SIG-M5 treated with dmso at 0.1 percent for 504 hours (cell line): ENCODE results near the gene RPL23.

Experiments
- DNase-seq: peaks from one replicate; lab custom pipeline; 2025; ENCODE audit not compliant: unreplicated experiment; lab: John Stamatoyannopoulos, UW

Gene RPL23

GRCh38 chr17:38853292-38854219 lies at the start of gene RPL23:
Gene RPL23 (minus strand): TSS chr17:38853721. CDS start chr17:38853710, 11 bp downstream.
- DNase-seq: peak; percentile 98

- DNase-seq: peak; percentile 95
Measured at GRCh38 chr17:38900978-38901656, 47.6 kb upstream of the RPL23 start.

- no peak for DNase-seq
Measured at GRCh38 chr17:38899421-38899820, 45.9 kb upstream of the RPL23 start.

GRCh38 chr17:38898812-38899348 lies 45.4 kb upstream of the RPL23 start:
- peak; percentile 68 for DNase-seq

GRCh38 chr17:38898291-38898679 lies 44.8 kb upstream of the RPL23 start:
- DNase-seq: no peak

- no peak for DNase-seq
Measured at GRCh38 chr17:38897671-38898290, 44.3 kb upstream of the RPL23 start.

GRCh38 chr17:38897176-38897575 lies 43.7 kb upstream of the RPL23 start:
- no peak for DNase-seq

- no peak for DNase-seq
Measured at GRCh38 chr17:38896346-38896954, 42.9 kb upstream of the RPL23 start.

- no peak for DNase-seq
Measured at GRCh38 chr17:38894276-38894675, 40.8 kb upstream of the RPL23 start.

GRCh38 chr17:38893607-38894006 lies 40.1 kb upstream of the RPL23 start:
- DNase-seq: no peak

- DNase-seq: no peak
Measured at GRCh38 chr17:38893113-38893512, 39.6 kb upstream of the RPL23 start.

GRCh38 chr17:38892620-38893019 lies 39.1 kb upstream of the RPL23 start:
- DNase-seq: no peak

- no peak for DNase-seq
Measured at GRCh38 chr17:38892083-38892482, 38.6 kb upstream of the RPL23 start.

GRCh38 chr17:38891441-38891840 lies 37.9 kb upstream of the RPL23 start:
- DNase-seq: no peak

GRCh38 chr17:38890410-38890746 lies 36.9 kb upstream of the RPL23 start:
- no peak for DNase-seq

GRCh38 chr17:38889745-38890409 lies 36.4 kb upstream of the RPL23 start:
- no peak for DNase-seq

GRCh38 chr17:38888842-38889241 lies 35.3 kb upstream of the RPL23 start:
- no peak for DNase-seq

- no peak for DNase-seq
Measured at GRCh38 chr17:38886643-38887010, 33.1 kb upstream of the RPL23 start.

- no peak for DNase-seq
Measured at GRCh38 chr17:38885728-38886642, 32.5 kb upstream of the RPL23 start.
